Vagina (tissue), 2 donors: Measurements from ENCODE around the gene TP53TG5.

Experiments
- CTCF ChIP-seq, 3 experiments: fragments of 450-650 bp in 2 of 3; fragments of 200-600 bp in 1 of 3; sonication (generic) in 1 of 3; IDR thresholded peaks; one replicate each; pipeline ENCODE4 v1.5.1; 2017 to 2019; ENCODE audit warnings: antibody characterized with exemption in 3 of 3, mild to moderate bottlenecking in 2 of 3, moderate library complexity in 2 of 3
- POLR2A ChIP-seq, 2 donors: fragments of 450-650 bp; IDR thresholded peaks; one replicate each; pipeline ENCODE4 v1.6.1; 2017; ENCODE audit warnings: antibody characterized with exemption in 2 of 2, mild to moderate bottlenecking in 2 of 2, moderate library complexity in 2 of 2

DNA sequence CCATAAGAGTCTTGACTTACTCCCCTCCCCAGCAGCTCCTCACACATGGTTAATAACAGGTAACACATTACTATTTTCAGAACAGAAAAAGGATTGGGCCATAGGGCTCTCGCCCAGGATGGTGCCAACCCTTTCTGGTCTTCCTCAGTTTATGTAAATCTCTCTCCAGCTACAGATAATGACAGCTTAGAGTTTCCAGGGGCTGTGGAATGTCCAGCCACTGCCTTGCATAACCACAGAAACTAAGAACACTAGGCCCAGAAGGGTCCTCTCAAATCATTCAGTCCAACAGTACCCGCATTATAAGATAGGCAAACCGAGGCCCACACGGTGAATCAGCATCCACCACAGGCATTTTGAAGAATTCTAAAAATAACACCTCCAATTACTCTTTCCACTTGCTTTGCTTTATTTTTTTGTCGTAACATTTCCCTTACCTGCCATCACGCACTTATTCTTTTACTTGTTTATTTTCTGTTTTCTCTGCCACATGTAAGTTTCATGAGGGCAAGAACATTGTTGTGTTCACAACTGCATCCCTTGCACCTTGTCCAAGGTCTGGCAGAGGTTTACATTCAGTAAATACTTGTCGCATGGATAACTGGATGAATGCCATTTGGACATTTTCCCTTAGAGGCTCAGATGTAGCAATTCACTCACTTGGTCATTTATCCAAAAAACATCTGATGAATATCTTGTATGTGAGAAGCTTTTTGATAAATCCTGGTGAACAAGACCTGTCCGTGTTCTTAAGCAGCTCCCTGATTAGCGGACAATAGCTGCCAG, 23.5 kb downstream of the TP53TG5 start:
- TF ChIP-seq CTCF (IDR thresholded peaks at IDR 0.05) (no peak), POLR2A (IDR thresholded peaks at IDR 0.05) (no peak)
